Right atrium auricular region (tissue), 2 donors: ENCODE results near the gene NDP. TPM values are rescaled to one million over a fixed set of nuclear protein-coding genes. Genes with fewer than 3 reads are reported as not detected.
A peak's percentile ranks its signal among the peaks of the same experiment; 100 is the strongest.

ENCODE experiments used
- DNase-seq: peaks from one replicate; pipeline ENCODE4 v3.0.0-alpha.2; 2019; ENCODE audit warnings: low spot score
- H3K27ac ChIP-seq, 2 donors: fragments of 200-600 bp; sonication (generic); 1 replicate in 1 of 2; 2 replicates in 1 of 2; pipeline ENCODE4 v1.5.1; 2016 to 2019
- H3K27me3 ChIP-seq, 2 donors: fragments of 200-600 bp; sonication (generic); one replicate each; pipeline versions ENCODE4 v1.5.1 to v1.6.0; 2017 to 2019
- H3K36me3 ChIP-seq: fragments of 200-600 bp; sonication (generic); one replicate; pipeline ENCODE4 v1.5.1; 2016
- H3K4me1 ChIP-seq, 2 donors: fragments of 200-600 bp; sonication (generic); one replicate each; pipeline versions ENCODE4 v1.5.1 to v1.6.0; 2017 to 2019
- H3K4me3 ChIP-seq, 2 donors: fragments of 200-600 bp; sonication (generic); 1 replicate in 1 of 2; 2 replicates in 1 of 2; pipeline ENCODE4 v1.5.1; 2017 to 2019; ENCODE audit warnings: mild to moderate bottlenecking in 1 of 2, moderate library complexity in 1 of 2
- H3K9me3 ChIP-seq, 2 donors: fragments of 200-600 bp; sonication (generic); one replicate each; pipeline ENCODE4 v1.5.1; 2019
- CTCF ChIP-seq, 2 donors: fragments of 200-600 bp; sonication (generic); IDR thresholded peaks; one replicate each; pipeline ENCODE4 v1.5.1; 2019; ENCODE audit warnings: antibody characterized with exemption in 2 of 2
- total RNA-seq, 2 donors: library from RNA; depleted of rRNA; stranded (reverse); fragments of >200 nt; gene quantifications; one replicate each; pipeline ENCODE4 v1.1.0, GENCODE V29; 2016

The NDP gene
- total RNA-seq, 2 donors from 2014 or later = 0.20 TPM; not detected in 1

- DNase-seq = no peak
- no peak for TF ChIP-seq CTCF (IDR thresholded peaks at IDR 0.05)
- Histone ChIP-seq H3K4me1 (no peaks in the 10 kb centered on the region), H3K4me3 (no peak overlapping the region), H3K36me3 (no peaks in the 10 kb centered on the region), H3K9me3 (peaks cover 0 to 11% of the 10 kb centered on the region in 2 donors), H3K27me3 (peaks cover 0 to 3% of the 10 kb centered on the region in 2 donors), H3K27ac (no peak overlapping the region)
Measured at GRCh38 chrX:43962636-43963035, 10.6 kb downstream of the NDP start.

GRCh38 chrX:43961699-43962098 lies 11.5 kb downstream of the NDP start:
- H3K27ac ChIP-seq = no peak overlapping the region

GRCh38 chrX:43958529-43958928 lies 14.7 kb downstream of the NDP start:
- Histone ChIP-seq H3K4me1 (no peaks in the 10 kb centered on the region), H3K36me3 (no peaks in the 10 kb centered on the region), H3K27ac (no peak overlapping the region), H3K4me3 (no peak overlapping the region), H3K27me3 (peaks cover 0 to 3% of the 10 kb centered on the region in 2 donors), H3K9me3 (peaks cover 0 to 11% of the 10 kb centered on the region in 2 donors)
- peak in 1 of 2 donors; percentile 82 for TF ChIP-seq CTCF (IDR thresholded peaks at IDR 0.05)
- no peak for DNase-seq

More at GRCh38 chrX:43961699-43962098, 11.5 kb downstream of the NDP start:
- no peak overlapping the region for H3K4me3 ChIP-seq
- H3K9me3 ChIP-seq = peaks cover 0 to 11% of the 10 kb centered on the region in 2 donors
- H3K27me3 ChIP-seq = peaks cover 0 to 3% of the 10 kb centered on the region in 2 donors
- H3K4me1 ChIP-seq = no peaks in the 10 kb centered on the region
- DNase-seq = no peak
- no peak for TF ChIP-seq CTCF (IDR thresholded peaks at IDR 0.05)
- no peaks in the 10 kb centered on the region for H3K36me3 ChIP-seq

- Histone ChIP-seq H3K27me3 (no peaks in the 10 kb centered on the region), H3K4me3 (no peak overlapping the region), H3K27ac (no peak overlapping the region), H3K9me3 (no peaks in the 10 kb centered on the region), H3K36me3 (no peaks in the 10 kb centered on the region), H3K4me1 (no peaks in the 10 kb centered on the region)
- no peak for TF ChIP-seq CTCF (IDR thresholded peaks at IDR 0.05)
- no peak for DNase-seq
Measured at GRCh38 chrX:43956034-43956433, 17.2 kb downstream of the NDP start.

- no peaks in the 10 kb centered on the region for H3K36me3 ChIP-seq
- no peak overlapping the region for H3K27ac ChIP-seq
- no peaks in the 10 kb centered on the region for H3K9me3 ChIP-seq
- H3K4me3 ChIP-seq = no peak overlapping the region
- no peak for DNase-seq
- H3K27me3 ChIP-seq = no peaks in the 10 kb centered on the region
- H3K4me1 ChIP-seq = no peaks in the 10 kb centered on the region
- no peak for TF ChIP-seq CTCF (IDR thresholded peaks at IDR 0.05)
Measured at GRCh38 chrX:43953218-43953617, 20.0 kb downstream of the NDP start.

GRCh38 chrX:43949669-43950068 lies 23.5 kb downstream of the NDP start:
- Histone ChIP-seq H3K4me3 (no peak overlapping the region), H3K4me1 (no peaks in the 10 kb centered on the region), H3K36me3 (no peaks in the 10 kb centered on the region), H3K27ac (no peak overlapping the region), H3K27me3 (no peaks in the 10 kb centered on the region), H3K9me3 (no peaks in the 10 kb centered on the region)
- peak; percentile 26 to 60 for TF ChIP-seq CTCF (IDR thresholded peaks at IDR 0.05)
- DNase-seq = no peak
